Left forelimb (tissue), 1 donor: ENCODE results near the gene CWC25.
"Not testable (repeated sequence)": the region's sequence is repeated elsewhere in the genome, so short reads cannot be mapped to it uniquely, and the experiment has no call there.

Source experiments
- DNase-seq: peaks from one replicate; pipeline ENCODE4 v3.0.0-alpha.2; 2018; ENCODE audit warnings: low spot score

CWC25 gene

DNA sequence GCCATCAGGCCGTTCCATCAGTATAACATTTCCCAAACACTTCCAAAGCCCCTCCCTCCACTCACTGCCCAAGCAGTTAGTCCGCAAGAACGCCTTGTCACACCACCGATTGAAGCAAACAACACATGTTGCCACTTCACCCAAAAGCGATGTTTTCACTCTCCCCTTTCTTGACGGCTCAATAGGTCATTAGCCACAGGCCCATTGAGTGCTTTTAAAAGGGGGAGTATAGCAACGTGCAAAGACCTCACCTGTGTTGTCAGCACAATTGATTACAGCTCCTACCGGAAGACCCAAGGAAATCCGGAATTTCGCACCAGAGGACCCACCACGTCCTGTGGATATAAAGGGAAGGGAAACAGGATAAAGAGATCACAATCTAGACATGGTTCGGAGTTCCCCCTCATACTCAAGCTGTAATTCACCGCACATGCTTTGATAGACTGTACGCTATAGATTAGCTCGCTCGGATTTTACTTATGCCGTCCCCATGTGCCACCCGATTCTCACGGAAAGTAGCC, 27.7 kb upstream of the CWC25 start:
- no peak for DNase-seq

DNA sequence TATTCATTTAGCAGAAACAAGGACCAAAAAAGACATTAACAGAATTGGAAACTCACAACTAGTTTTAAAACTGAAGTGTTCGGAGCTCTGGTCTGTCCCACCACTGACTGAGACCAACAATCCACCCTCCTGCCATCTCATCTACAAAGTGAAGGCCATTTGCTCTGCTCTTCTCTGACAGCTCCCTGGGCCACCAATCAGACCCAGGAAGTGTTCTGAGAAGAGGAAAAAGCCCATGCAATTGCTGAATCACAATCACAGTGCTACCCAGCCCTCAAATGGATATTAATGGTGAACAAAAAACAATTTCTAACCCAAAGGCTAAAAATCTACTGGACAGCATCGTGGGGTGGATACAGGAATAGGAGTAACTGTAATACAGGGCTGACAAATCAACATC, 26.3 kb upstream of the CWC25 start:
- DNase-seq, result no peak

DNA sequence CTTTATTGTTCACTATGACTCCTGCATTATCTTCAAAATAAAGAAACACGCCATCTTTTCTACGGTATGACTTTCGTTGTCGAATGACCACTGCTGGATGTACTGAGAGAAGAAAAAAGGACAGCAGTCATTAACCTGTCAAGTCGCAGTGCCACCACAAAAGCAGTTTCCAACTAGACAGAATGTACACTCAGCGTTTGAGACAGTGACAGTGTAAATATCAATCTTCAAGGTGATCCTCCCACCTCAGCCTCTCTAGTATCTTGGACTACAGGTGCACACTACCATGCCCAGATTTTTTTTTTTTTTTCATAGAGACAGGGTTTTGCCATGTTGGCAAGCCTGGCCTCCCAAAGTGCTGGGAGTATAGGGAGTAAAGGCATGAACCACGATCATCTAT, 25.3 kb upstream of the CWC25 start:
- no peak for DNase-seq

DNA sequence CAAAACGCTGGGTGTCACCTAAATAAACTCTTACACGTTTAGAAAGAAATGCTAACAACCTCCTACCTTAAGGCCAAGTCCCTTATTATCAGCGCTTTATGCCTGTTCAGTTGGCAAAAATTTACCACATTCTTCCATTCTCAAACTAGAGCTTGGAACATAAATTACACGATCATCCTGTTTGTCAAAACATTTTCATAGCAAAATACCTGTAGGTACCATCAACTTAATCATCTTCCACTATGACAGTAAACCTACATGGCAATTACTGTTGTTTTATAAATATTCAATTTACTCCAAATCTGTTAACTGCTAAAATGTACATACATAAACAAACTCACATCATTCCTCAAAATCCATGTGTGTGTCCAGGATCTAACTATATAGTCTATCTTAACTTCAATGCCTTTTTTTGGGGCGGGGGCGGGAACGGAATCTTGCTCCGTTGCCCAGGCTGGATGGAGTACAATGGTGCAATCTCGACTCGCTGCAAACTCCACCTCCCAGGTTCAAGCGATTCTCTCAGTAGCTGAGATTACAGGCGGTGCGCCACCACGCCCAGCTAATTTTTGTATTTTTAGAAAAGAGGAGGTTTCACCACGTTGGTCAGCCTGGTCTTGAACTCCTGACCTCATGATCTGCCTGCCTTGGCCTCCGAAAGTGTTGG, 24.0 kb upstream of the CWC25 start:
- DNase-seq, result no peak

DNA sequence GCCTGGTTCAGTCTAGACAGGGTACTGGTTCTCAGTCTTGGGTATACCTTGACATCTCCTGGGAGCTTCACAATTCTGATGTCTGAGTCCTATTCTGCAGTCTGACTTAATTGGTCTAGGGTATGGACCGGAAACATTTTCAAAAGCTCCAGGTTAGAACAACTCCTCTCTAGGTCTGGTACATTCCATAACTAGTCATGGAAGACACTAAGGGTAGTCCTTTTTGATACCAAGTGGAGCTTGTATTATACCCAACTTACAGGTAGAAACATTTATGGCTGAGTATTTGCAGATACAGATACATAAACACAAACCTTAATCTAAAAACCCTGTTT, 23.4 kb upstream of the CWC25 start:
- DNase-seq, result no peak

DNA sequence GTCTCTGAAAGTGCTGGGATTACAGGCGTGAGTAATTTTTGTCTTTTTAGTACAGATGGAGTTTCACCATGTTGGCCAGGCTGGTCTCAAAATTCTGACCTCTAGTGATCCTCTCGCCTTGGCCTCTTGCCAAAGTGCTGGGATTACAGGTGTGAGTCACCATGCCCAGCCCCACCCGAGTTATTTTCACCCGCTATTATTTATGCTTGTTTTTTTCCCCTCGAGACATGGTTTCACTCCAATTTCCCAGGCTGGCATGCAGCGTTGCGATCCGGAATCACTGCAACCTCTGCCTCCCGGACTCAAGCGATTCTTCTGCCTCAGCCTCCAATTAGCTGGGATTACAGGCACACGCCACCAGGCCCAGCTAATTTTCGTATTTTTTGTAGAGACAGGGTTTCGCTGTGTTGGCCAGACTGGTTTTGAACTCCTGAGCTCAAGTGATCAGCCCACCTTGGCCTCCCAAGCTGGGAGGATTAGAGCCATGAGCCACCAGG, 19.2 kb upstream of the CWC25 start:
- DNase-seq, result no peak

DNA sequence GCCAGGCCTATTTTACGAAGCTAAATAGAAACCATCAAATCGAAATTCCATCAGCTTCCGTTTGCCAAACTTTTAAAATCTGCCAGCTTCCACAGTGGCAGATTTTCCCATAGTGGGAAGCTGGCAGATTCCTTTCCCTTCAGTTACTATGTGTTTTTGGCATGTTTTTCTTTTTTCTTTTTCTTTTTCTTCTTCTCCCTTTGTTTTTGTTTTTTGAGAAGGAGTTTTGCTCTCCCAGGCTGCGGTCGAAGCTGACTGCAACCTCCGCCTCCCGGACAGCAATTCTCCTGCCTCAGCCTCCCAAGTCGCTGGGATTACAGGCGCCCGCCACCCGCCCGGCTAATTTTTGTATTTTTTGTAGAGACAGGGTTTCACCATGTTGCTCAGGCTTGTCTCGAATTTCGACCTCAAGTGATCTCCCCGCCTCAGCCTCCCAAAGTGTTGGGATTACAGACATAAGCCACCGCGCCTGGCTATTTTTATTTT, 684 bp upstream of the CWC25 start:
- DNase-seq, result no peak

DNA sequence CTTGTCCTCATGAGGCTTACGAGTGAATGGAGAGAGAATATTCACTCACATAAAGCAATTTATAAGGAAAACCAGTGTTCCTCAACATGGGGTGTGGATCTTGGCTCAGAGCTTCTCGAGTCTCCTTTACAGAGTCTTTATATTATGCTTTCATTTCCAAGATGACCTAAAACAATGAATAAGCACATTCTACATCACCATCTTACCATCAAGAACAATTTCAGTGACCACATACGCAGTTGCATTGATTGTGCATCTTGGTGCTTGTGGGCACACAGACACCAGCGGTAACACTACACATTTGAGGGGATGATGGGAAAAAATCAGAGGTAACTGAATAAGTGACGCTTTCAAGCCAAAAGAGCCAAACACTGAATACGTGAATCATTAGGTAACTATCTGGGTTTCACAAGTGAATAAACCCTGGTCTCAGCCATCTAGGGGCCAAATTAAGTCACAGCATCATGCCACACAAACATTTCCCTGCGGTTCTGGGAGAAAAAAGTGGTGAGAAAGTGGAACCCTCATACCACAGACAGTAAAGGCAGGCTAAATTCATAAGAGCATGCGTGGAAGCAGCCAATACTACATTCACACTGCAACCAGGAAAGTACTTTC, 9.4 kb downstream of the CWC25 start:
- no peak for DNase-seq

DNA sequence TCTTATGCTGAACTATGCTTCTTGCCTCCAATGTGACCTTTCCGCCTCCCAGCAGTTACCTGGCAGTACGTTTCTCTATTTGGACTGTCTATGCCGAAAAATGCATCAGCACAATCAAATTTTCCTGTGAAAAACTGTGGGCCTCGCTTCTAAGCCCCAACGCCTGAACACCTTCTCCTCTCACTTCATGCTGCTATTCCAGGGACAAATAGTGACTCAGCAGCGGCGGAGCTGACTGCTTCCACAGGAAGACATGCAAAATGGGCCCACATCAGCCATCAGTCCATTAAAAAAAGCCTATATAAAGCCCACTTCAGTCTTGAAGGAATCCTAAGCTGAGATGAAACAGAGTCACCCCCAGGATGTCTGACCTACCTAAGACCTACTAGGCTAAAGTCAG, 15.3 kb downstream of the CWC25 start:
- DNase-seq, result no peak

DNA sequence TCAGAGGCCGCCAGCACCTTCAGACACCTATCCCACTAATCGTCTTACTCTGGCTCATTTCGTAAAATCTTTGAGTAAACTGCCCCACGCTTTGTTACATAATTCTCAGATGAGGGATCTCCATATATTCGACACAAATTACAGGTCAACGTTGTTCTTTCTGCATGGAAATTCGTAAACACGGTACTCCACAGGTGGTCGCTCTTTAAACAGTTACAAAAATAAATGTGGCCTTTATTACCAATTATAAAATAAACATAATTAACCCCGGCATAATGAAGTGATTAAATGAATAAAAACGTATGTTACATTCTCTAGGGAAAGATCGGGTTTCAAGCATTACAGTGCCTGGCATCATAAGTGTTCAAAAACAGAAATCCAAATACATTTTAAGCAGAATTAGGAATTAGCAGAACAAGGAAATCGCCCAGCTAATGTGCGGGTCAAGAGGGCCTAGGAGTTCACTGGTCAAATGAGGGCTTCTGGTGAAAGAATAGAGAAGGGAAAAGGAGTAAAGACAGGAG, 24.8 kb downstream of the CWC25 start:
- DNase-seq, result no peak

DNA sequence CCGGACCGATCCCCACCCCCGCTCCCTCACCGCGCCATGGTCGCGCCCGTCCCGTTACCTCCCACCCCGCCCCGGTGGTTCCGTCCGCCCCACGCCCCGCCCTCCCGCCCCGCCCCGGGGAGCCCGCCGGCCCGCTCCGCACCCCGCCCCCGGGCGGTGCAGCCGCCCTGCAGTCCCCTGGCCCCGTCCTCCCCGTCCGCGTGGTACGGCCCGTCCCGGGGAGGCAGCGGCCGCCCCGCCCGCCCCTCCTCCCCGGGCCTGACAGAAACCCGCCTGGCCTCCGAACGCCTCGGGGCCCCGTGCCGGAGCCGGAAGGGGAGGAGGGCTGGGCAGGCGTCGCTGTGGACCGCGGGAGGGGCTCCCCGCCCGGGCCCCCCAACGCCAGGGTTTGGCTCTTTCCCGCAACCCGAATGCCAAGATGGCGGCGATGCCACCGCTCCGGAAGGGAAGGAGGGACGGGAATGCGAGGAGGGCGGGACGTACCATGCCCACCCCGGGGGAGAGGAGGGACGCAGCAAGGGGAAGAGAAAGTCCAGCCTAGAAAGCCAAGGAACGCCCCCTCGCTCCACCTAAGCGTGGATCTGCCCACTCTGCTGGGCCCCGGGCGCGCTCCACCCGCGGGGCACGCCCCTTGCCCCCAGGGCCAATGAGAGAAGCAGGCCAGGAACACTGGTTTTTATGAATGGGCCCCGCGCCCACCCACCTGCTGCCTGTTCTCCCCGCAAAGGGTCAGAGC, 25.5 kb downstream of the CWC25 start, which contains the start of gene PIP4K2B:
Gene PIP4K2B (minus strand): TSS at position 56 of the 736 bp plus-strand sequence. CDS start 132 bp downstream, outside the sequence.
- DNase-seq, result peak; percentile 95

DNA sequence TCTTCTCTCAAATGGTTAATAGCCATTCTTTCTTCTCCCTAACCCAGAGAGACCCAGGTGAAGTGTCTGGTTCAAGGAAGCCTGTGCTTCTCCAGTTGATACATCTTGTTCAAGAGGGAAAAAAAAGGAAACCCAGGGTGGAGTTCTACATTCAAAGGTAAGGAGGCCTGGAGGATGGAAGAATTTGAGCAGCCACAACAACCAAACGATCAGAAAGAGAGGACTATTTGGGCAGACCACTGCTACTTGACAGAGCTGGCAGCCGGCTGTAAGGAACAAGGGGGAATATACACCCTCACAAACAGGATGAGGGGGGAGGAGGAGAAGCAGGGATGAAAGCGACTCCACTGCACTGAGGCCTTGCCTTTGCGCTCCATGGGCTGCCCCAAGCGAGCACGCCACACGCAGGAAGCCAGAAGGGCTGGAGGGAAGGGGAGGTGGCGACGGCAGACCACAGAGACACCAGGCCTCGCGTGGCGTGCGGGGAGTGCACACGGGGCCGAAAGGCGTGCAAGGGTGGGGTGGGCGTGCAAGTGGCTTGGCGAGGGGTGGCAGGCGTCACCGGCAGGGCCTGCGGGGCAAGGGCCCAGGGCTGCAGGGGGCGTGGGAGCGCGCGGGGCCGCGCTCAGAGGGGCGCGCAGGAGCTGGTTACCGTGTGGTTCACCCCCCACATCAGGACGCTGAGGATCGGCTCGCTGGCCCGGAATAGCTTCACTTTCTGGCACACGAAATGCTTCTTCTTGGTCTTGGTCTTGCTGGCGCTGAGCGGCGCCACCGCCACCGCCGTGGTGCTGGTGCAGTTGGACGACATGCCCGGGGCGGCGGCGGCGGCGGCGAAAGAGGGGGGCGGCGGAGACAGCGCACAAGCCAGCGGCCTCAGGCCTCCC, 26.3 kb downstream of the CWC25 start:
- no peak for DNase-seq

DNA sequence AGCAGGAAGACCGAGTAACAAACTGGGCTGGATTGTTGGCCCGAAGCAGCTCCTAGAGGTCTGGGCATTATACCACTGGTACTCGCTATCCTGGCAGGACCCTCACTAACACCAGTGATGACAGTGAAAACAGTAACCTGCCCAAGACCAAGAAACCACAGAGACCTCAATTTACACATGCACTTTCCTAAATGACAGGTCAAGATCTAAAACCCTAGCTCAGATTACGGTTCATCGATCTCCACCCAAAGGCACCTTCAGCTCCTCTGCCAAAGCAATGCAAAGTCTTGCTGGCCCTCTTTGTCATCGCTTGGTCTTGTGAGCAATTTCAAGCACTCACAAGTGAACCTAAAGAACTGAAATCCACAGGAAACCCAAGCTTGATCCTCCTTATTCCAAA, 27.3 kb downstream of the CWC25 start:
- DNase-seq, result no peak

DNA sequence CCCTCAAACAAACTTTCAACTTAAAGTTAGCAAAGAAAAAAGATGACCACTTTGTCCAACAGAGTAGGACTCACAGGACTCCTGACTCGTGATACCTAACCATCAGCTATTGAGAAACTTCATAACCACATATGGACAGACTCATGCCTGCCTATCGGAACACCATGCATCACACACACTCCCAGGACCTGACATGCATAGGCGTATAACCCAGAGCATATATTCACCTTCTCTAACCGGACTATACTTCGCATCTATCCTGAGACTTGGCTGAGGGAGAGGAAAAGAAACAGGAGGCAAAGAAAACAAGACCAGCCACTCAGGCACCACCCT, 28.0 kb downstream of the CWC25 start:
- DNase-seq, result no peak

DNA sequence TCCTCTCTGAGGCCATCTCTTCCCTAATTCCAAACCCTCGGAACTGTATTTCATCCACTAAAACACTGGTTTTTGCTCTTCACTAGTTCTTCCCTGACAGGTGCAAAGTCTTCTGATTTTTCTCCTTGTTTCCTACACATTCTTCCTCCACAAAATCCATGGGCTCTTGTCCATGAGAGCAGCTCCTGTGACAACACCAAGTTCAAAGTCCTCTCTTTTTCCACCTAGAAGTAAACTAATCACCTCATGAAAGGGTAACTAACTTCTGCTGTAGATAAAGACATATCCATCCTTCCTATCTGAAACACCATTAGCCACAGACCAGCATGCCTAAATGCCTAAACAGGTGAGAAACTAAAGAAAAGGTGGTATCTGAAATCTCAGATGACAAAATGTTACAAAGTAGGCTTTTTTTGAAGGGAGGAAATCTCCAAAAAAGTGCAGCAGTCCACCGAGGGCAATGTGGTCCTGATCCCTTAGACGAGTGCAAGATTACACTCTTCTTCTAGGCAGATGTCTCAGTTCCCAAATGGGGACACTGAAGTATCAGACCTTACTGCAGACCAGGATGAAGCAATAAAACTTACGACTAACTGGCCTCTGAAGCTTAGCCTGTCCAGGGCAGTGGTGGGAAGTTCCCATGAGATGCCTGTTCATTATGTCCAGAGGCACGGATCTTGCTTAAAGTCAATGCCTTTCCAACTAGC, 28.5 kb downstream of the CWC25 start:
- DNase-seq, result no peak

DNA sequence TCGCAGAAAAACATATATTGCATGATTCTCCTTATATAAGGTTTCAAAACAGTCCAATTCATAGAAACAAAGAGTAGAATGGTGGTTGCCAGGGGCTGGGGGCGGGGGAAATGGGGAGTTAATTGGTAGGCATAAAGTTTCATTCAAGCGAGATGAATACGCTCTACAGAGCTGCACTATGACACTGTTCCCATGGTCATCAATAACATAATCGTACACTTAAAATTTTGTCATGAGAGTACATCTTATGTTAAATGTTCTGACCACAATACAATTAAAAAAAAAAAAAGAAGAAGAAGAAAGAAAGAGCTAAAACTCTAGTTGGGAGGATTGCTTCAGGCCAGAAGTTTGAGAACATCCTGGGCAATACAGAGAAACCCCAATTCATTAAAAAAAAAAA, 30.9 kb downstream of the CWC25 start:
- no peak for DNase-seq

DNA sequence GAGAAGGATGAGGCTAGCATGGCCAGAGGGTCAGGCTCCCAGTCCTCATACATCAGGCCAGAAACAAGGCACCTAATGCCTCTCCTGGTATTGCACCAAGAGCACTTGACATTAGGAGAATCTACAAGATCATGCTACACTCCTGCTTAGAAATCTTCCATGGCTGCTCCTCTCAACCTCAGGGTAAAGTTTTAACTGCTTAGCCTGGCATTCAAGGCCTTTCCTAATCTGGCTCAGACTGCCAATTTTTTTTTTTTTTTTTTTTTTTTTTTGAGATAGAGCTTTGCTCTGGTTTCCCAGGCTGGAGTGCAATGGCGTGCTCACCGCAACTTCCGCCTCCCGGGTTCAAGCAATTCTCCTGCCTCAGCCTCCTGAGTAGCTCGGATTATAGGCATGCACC, 34.0 kb downstream of the CWC25 start:
- no peak for DNase-seq

DNA sequence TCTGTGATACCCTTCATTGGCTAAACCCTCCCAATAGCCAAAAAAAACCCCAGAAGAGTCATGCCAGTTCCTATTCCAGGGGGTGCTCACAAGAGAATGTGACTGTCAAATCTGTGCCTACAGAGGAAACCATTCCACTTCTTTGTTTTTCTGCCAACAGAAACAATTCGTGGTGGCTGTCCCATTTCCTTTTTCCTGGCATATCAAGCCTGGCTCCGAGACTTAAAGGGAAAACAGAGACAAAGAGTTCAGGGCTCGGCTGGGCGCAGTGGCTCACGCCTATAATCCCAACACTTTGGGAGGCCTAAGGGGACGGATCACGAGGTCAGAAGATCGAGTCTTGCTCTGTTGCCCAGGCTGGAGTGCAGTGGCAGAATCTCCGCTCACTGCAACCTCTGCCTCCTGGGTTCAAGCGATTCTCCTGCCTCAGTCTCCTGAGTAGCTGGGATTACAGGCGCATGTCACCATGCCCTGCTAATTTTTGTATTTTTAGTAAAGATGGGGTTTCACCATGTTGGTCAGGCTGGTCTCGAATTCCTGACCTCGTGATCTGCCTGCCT, 34.9 kb downstream of the CWC25 start:
- DNase-seq, result not testable (repeated sequence)

DNA sequence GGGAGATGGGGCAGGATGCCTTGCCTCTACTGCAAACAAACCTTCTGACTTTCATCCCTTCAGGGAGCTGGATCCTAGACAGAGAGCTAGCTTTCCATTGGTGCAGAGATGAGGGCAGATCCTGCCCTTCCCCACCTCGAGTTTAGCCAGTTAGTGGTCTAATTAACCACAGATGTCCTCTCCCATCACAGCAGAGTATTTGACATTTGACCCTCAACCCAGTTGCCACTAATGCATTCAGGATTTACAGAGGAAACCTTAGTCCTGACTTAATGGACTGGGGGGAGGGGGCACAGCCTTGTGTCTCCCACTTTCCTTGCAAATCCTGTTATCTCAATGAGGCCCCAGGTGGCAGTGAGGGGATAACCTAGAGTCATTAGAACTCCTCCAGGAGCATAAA, 35.9 kb downstream of the CWC25 start:
- no peak for DNase-seq

DNA sequence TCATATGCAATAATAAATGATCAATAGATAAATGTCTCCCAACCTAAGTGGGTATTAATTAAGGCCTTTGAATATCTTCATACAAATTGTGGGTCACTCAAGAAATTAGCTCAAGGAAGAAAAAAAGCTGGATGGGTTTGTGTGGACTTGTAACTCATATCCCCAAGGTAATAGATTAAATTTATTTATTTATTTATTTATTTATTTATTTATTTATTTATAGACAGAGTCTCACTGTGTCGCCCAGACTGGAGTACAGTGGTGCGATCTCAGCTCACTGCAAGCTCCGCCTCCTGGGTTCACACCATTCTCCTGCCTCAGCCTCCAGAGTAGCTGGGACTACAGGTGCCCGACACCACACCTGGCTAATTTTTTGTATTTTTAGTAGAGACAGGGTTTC, 37.1 kb downstream of the CWC25 start:
- not testable (repeated sequence) for DNase-seq

DNA sequence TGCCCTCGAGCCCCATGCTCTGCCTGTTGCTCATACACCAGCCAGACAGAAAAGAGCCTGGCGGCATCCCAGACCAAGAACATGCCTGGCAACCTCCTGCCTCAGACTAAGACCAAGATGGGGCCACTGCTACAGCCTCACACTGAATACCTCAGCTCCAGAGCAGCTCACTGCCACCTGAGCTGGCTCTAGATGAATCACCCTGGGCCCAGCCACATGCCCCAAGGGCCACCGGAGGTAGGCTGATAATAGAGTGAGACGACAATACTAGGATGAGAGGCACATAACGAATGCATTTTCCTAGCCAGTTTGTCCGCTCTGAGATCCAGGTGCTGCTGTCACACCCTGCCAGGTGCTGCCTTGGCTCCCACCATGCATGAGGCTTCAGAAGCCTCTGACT, 38.7 kb downstream of the CWC25 start:
- no peak for DNase-seq
